H1 (cell line): Measurements from ENCODE around the gene NIPAL3.

Experiments
- CEBPB ChIP-seq: IDR thresholded peaks from 2 replicates; pipeline ENCODE4 v1.6.1; 2012; ENCODE audit warnings: low read depth, low read length
- EP300 ChIP-seq, 2 experiments: IDR thresholded peaks; 1 replicate in 1 of 2; 2 replicates in 1 of 2; pipeline ENCODE4 v1.6.1; 2011 to 2012; ENCODE audit warnings: low read depth in 2 of 2, low read length in 2 of 2, mild to moderate bottlenecking in 2 of 2, borderline replicate concordance in 1 of 2, inconsistent platforms in 1 of 2, moderate library complexity in 1 of 2
- HDAC2 ChIP-seq, 2 experiments: fragments of 300-600 bp in 1 of 2; sonication (generic) in 1 of 2; IDR thresholded peaks; 2 replicates each; pipeline ENCODE4 v1.6.1; 2011 to 2012; ENCODE audit warnings: low read depth in 2 of 2, low read length in 2 of 2, mild to moderate bottlenecking in 2 of 2, moderate library complexity in 2 of 2, borderline replicate concordance in 1 of 2, inconsistent platforms in 1 of 2
- PHF8 ChIP-seq: fragments of 200-600 bp; sonication (generic); conservative IDR thresholded peaks from 2 replicates; pipeline ENCODE4 v1.7.1; 2012; ENCODE audit warnings: low read depth, mild to moderate bottlenecking, inconsistent platforms, low read length, moderate library complexity
- SP4 ChIP-seq: IDR thresholded peaks from 2 replicates; pipeline ENCODE4 v1.6.1; 2012; ENCODE audit warnings: low read length, inconsistent platforms
- TAF1 ChIP-seq: IDR thresholded peaks from 2 replicates; pipeline ENCODE4 v1.6.1; 2011; ENCODE audit warnings: mild to moderate bottlenecking, low read depth, low read length
- YY1 ChIP-seq: IDR thresholded peaks from 2 replicates; pipeline ENCODE4 v1.6.1; 2011; ENCODE audit warnings: low read depth, mild to moderate bottlenecking, low read length
- ZNF274 ChIP-seq: IDR thresholded peaks from 2 replicates; pipeline ENCODE4 v1.7.0; 2012; ENCODE audit warnings: low read length, borderline replicate concordance; ENCODE audit errors: extremely low read depth
- TF ChIP-seq, protein P1 (sequence below), 3 experiments: IDR thresholded peaks; 1 replicate in 2 of 3; 2 replicates in 1 of 3; pipeline versions ENCODE4 v1.5.1 to v1.6.1; 2011; ENCODE audit warnings: low read length in 3 of 3, mild to moderate bottlenecking in 3 of 3, inconsistent platforms in 2 of 3, low read depth in 1 of 3, moderate library complexity in 1 of 3; ENCODE audit not compliant: insufficient read depth in 1 of 3; ENCODE audit errors: control extremely low read depth in 1 of 3
- TF ChIP-seq, protein P2 (sequence below): IDR thresholded peaks from 2 replicates; pipeline ENCODE4 v1.6.1; 2012; ENCODE audit warnings: inconsistent platforms

DNA sequence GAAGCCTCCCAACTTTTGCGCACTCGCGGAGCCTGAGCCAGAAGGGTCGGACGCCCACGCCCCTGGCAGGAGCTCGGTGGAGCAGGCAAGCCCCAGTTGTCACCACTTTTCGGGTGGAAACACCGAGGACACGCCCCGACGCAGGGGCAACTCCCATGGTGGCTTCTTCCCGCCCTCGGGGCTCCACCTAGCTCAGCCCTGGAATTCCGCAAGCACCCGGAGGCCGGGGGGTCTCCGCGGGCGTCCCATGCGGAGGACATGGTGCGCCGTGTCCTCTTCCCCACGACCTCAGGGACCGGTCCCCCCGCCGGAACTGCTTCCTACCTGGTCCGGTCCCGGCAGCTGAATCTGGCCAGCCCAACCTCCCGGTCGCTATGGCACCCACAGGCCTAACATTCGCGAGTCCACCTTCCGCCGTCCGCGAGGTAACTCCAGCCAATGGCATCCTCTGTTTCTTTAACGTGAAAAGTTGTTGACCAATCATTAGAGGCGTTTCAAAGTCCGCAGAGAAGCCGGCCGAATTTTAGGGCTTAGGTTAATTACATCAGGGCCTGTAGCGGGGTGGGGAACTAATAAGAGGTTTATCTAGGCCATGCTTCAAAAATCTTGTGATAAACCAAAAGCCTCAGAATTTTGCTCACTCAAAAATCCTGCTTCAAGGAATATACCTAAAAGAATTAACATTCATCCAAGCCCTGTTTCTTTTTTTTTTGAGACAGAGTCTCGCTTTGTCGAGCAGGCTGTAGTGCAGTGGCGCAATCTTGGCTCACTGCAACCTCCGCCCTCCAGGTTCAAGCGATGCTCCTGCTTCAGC, 2.0 kb upstream of the NIPAL3 start, which contains the start of gene STPG1:
- TF ChIP-seq TAF1 (peak; percentile 60; the same call in 1 of the 2 replicates), EP300 (IDR thresholded peaks at IDR 0.05; ENCODE audit: borderline replicate concordance in 1 of 2, low read depth in 2 of 2, low read length in 2 of 2) (no peak), HDAC2 (IDR thresholded peaks at IDR 0.05; ENCODE audit: borderline replicate concordance in 1 of 2, low read depth in 2 of 2, low read length in 2 of 2) (peak in 1 of 2 experiments; percentile 68; a peak in 1 of 4 replicates), SP4 (no peak), ZNF274 (no peak), YY1 (no peak), PHF8 (peak; percentile 77), CEBPB (peak; percentile 65; the same call in 1 of the 2 replicates)
- TF ChIP-seq, protein P1, sequence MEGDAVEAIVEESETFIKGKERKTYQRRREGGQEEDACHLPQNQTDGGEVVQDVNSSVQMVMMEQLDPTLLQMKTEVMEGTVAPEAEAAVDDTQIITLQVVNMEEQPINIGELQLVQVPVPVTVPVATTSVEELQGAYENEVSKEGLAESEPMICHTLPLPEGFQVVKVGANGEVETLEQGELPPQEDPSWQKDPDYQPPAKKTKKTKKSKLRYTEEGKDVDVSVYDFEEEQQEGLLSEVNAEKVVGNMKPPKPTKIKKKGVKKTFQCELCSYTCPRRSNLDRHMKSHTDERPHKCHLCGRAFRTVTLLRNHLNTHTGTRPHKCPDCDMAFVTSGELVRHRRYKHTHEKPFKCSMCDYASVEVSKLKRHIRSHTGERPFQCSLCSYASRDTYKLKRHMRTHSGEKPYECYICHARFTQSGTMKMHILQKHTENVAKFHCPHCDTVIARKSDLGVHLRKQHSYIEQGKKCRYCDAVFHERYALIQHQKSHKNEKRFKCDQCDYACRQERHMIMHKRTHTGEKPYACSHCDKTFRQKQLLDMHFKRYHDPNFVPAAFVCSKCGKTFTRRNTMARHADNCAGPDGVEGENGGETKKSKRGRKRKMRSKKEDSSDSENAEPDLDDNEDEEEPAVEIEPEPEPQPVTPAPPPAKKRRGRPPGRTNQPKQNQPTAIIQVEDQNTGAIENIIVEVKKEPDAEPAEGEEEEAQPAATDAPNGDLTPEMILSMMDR (IDR thresholded peaks at IDR 0.05; ENCODE audit: control extremely low read depth in 1 of 3, insufficient read depth in 1 of 3, low read depth in 1 of 3, low read length in 3 of 3) = no peak
- TF ChIP-seq, protein P2, sequence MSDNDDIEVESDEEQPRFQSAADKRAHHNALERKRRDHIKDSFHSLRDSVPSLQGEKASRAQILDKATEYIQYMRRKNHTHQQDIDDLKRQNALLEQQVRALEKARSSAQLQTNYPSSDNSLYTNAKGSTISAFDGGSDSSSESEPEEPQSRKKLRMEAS = no peak
